ENCODE data around the gene DNAH11. TPM values are rescaled to one million over a fixed set of nuclear protein-coding genes. Genes with fewer than 3 reads are reported as not detected.
"Not testable (repeated sequence)": the region's sequence is repeated elsewhere in the genome, so short reads cannot be mapped to it uniquely, and the experiment has no call there.

The DNAH11 gene
- total RNA-seq, 1 experiment from 2014 or later = 0.39 TPM

DNA sequence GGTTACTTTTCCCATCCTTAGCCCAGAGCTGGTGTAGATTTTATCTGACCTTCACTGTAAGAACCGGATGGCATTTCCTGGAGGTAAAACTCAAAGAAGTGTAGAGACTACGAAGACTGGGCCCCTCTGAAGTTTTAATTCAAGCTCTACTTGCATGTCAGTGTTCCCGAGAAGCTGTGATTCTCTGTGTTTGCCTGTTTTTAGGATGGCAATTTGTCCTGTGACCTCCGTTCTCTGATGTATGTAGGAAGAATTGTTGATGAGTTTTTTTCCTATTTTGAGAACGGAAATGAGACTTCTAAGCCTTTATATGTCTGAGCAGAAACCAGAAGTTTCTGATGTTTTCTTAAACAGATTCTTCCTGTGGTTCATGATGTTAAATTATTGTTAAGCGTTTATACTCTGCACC lies 308.7 kb downstream of the DNAH11 start (continued):
- TF ChIP-seq REST (IDR thresholded peaks at IDR 0.05; ENCODE audit: low read depth) = no peak
- TF ChIP-seq EGR1 (IDR thresholded peaks at IDR 0.05; ENCODE audit: low read depth) = no peak
- TF ChIP-seq EZH2 (IDR thresholded peaks at IDR 0.05) = no peak
- TF ChIP-seq POLR2A (IDR thresholded peaks at IDR 0.05; ENCODE audit: borderline replicate concordance, extremely low read depth, insufficient read depth, insufficient read length) = no peak

DNA sequence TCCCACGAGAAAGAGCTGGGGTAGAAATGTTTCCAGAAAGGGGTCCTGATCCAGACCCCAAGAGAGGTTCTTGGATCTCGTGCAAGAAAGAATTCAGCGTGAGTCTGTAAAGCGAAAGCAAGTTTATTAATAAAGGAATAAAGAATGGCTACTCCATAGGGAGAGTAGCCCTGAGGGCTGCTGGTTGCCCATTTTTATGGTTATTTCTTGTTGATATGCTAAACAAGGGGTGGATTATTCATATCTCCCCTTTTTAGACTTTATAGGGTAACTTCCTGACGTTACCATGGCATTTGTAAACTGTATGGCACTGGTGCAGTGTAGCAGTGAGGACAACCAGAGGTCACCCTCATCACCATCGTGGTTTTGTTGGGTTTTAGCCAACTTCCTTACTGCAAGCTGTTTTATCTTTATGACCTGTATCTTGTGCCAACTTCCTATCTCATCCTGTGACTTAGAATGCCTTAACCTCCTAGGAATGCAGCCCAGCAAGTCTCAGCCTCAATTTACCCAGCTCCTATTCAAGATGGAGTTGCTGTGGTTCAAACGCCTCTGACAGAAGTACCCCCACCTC lies 322.9 kb downstream of the DNAH11 start:
- RAD21 ChIA-PET (ENCODE audit: low non-redundant PET in 1 of 2, low total read pairs in 2 of 2, uncharacterized antibody in 2 of 2, unreplicated experiment in 2 of 2); H3K36me3 ChIP-seq (ENCODE audit: control insufficient read depth in 1 of 2, insufficient read depth in 2 of 2, low read length in 2 of 2): not testable (repeated sequence)

More for the DNA sequence above, 322.9 kb downstream of the DNAH11 start:
- H3K79me2 ChIP-seq (ENCODE audit: insufficient read depth, low read length); ATAC-seq; BruUV-seq (replicated peaks); H3K27me3 ChIP-seq (ENCODE audit: insufficient read depth, low read length); H3K4me2 ChIP-seq (ENCODE audit: low read length); H4K20me1 ChIP-seq (ENCODE audit: insufficient read depth); H3K27ac ChIP-seq (ENCODE audit: low read depth, low read length); H2AFZ ChIP-seq (ENCODE audit: low read depth, low read length, poor library complexity, severe bottlenecking); POLR2A ChIA-PET; H3K4me1 ChIP-seq (ENCODE audit: control insufficient read depth in 1 of 2, insufficient read depth in 2 of 2, low read length in 2 of 2); H3K9me2 ChIP-seq (ENCODE audit: insufficient read depth); CTCF ChIA-PET; H3K4me3 ChIP-seq (replicated peaks in 1 of 2; ENCODE audit: low read depth in 1 of 2, low read length in 2 of 2); H3K9ac ChIP-seq (ENCODE audit: low read length); DNase-seq (ENCODE audit: low read depth, low spot score); H3K9me3 ChIP-seq (ENCODE audit: control insufficient read depth in 1 of 2, insufficient read depth in 1 of 2, low read depth in 1 of 2, low read length in 2 of 2); intact Hi-C loops (cut with micrococcal nuclease): not testable (repeated sequence)

Data from HCT116 (cell line).